AG04449 (cell line): Measurements from ENCODE around the gene AOC2.
A peak's percentile ranks its signal among the peaks of the same experiment; 100 is the strongest.

ENCODE experiments used
- CTCF ChIA-PET: fragments of 350-600 bp; formaldehyde crosslinking; extraction: SDS; loops from one replicate; lab custom pipeline; 2021; ENCODE audit warnings: antibody characterized with exemption; lab: Yijun Ruan, JAX
- POLR2A ChIA-PET: fragments of 400-600, 350-600 bp; formaldehyde crosslinking; extraction: SDS; loops from one replicate; lab custom pipeline; 2020; ENCODE audit warnings: antibody characterized with exemption, inconsistent platforms; lab: Yijun Ruan, JAX
- DNase-seq: peaks from one replicate; pipeline ENCODE4 v3.0.0-alpha.2; 2010; ENCODE audit warnings: low read depth, low spot score
- H3K4me3 ChIP-seq: 2 replicates; pipeline ENCODE4 v1.5.1; 2011; ENCODE audit warnings: low read depth, mild to moderate bottlenecking, control low read depth, low read length
- CTCF ChIP-seq: IDR thresholded peaks from one replicate; pipeline ENCODE4 v1.5.1; 2011; ENCODE audit warnings: mild to moderate bottlenecking, moderate library complexity, low read length, control low read depth, inconsistent platforms; ENCODE audit not compliant: insufficient read depth; ENCODE audit errors: missing control alignments

Gene AOC2

GRCh38 chr17:42798011-42798382 is 46.4 kb upstream of the AOC2 start:
- TF ChIP-seq CTCF = no peak
- POLR2A ChIA-PET = interaction anchor here (0.7 to 1.8 kb wide), 2 partner anchors 18 to 20 kb away, joined by 3 to 7 read pairs; partner anchors contain the start of gene WNK4
- CTCF ChIA-PET = interaction anchor here (0.9 to 2.5 kb wide), 4 partner anchors 11 to 35 kb away, joined by 3 to 11 read pairs (median 4); partner anchors contain the start of gene BECN1

GRCh38 chr17:42798383-42799380 is 45.7 kb upstream of the AOC2 start, which contains the start of the genes CNTD1 and COA3:
Gene CNTD1, plus strand, starts transcription at chr17:42798861. Its CDS starts 207 bp downstream, at chr17:42799068.
Gene COA3, minus strand, starts transcription at chr17:42798704. Its CDS starts 23 bp downstream, at chr17:42798681.
- no peak for DNase-seq
- ChIA-PET CTCF (interaction anchor here (0.9 to 2.5 kb wide), 5 partner anchors 11 to 35 kb away, joined by 3 to 11 read pairs (median 4); partner anchors contain the start of gene BECN1), POLR2A (interaction anchor here (0.7 to 1.8 kb wide), 2 partner anchors 18 to 19 kb away, joined by 3 to 7 read pairs; partner anchors contain the start of gene WNK4)
- TF ChIP-seq CTCF = no peak
- H3K4me3 ChIP-seq = peak within 1 kb of the TSS; percentile 89

More at GRCh38 chr17:42798011-42798382, 46.4 kb upstream of the AOC2 start:
- no peak for DNase-seq
- H3K4me3 ChIP-seq = peak overlapping the region; percentile 89

GRCh38 chr17:42803074-42803883 is 41.1 kb upstream of the AOC2 start:
- ChIA-PET POLR2A (no interaction called here), CTCF (interaction anchor here (1.0 to 2.9 kb wide), 4 partner anchors 11 to 20 kb away, joined by 3 to 9 read pairs (median 4); partner anchors contain the start of gene BECN1)
- H3K4me3 ChIP-seq = no peak overlapping the region
- no peak for TF ChIP-seq CTCF
- DNase-seq = no peak

GRCh38 chr17:42804918-42805367 is 39.4 kb upstream of the AOC2 start:
- CTCF ChIA-PET = interaction anchor here (0.7 to 0.9 kb wide), 2 partner anchors 18 to 20 kb away, joined by 3 read pairs; no protein-coding TSS in a partner anchor
- TF ChIP-seq CTCF = no peak
- no peak for DNase-seq
- POLR2A ChIA-PET = interaction anchor here (0.7 kb wide), 1 partner anchor 23 kb away, joined by 3 read pairs; no protein-coding TSS in a partner anchor
- no peak overlapping the region for H3K4me3 ChIP-seq

GRCh38 chr17:42806249-42806648 is 38.1 kb upstream of the AOC2 start:
- TF ChIP-seq CTCF = no peak
- ChIA-PET CTCF (interaction anchor here (0.6 to 1.0 kb wide), 2 partner anchors 8 to 18 kb away, joined by 3 to 5 read pairs; partner anchors contain the start of gene BECN1), POLR2A (no interaction called here)
- no peak for DNase-seq
- H3K4me3 ChIP-seq = no peak overlapping the region
